ENCODE results near the gene SF3B6.

DNA sequence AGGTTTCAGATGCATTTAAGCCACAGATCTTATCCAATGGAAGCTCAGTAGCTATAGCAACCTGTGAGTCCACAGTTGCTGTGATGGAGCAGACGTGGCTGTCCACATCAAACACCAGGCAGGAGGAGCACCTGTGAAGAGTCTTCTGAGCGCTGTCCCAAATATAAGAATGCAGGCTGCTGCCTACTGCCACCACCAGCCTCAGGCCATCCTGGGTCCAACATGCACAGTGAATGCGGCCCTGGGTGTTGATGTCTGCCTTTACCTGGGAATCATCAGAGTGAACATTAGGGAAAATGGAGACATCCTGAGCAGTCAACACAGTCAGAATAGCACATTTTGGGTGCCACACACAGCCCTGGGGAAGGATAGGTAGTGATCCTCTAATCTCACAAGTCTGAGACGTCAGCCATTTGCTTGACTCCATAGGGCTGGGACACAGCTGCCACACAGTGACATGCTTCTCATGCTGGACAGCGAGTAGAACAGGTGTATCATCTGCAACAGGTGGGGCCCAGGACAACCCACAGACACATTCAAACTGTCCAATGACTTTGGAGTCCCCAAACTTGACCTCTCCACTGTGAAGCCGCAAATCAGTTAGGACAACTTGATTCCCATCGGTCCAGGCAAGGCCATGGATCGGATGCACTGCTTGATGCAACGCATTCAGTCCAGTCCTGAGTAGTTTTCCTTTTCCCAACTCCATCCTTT, 37.2 kb downstream of the SF3B6 start:
- TF ChIP-seq, protein P1, sequence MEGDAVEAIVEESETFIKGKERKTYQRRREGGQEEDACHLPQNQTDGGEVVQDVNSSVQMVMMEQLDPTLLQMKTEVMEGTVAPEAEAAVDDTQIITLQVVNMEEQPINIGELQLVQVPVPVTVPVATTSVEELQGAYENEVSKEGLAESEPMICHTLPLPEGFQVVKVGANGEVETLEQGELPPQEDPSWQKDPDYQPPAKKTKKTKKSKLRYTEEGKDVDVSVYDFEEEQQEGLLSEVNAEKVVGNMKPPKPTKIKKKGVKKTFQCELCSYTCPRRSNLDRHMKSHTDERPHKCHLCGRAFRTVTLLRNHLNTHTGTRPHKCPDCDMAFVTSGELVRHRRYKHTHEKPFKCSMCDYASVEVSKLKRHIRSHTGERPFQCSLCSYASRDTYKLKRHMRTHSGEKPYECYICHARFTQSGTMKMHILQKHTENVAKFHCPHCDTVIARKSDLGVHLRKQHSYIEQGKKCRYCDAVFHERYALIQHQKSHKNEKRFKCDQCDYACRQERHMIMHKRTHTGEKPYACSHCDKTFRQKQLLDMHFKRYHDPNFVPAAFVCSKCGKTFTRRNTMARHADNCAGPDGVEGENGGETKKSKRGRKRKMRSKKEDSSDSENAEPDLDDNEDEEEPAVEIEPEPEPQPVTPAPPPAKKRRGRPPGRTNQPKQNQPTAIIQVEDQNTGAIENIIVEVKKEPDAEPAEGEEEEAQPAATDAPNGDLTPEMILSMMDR (IDR thresholded peaks at IDR 0.05 in 8 of 11, conservative IDR thresholded peaks at IDR 0.05 in 3 of 11): no peak
- no peak for TF ChIP-seq POLR2A (IDR thresholded peaks at IDR 0.05)
